SK-N-SH treated with all-trans-retinoic acid at 6 μM for 48 hours (cell line): ENCODE results near the gene AGBL5.

ENCODE experiments used
- ATAC-seq: fragments of 200-7000 bp; cut with Tn5 transposase; 3 replicates; pipeline ENCODE4 v1.9.1; 2020; ENCODE audit warnings: mild to moderate bottlenecking, moderate library complexity
- ARNTL ChIP-seq: fragments of 450-650 bp; formaldehyde crosslinking; IDR thresholded peaks from 2 replicates; pipeline ENCODE4 v1.5.0; 2020; ENCODE audit warnings: low read depth, mild to moderate bottlenecking, moderate library complexity, borderline replicate concordance
- BACH2 ChIP-seq: fragments of 250-450 bp; sonication (Bioruptor Pico); IDR thresholded peaks from 2 replicates; pipeline ENCODE4 v1.9.0; 2021; ENCODE audit warnings: mild to moderate bottlenecking, borderline replicate concordance
- CREB5 ChIP-seq: fragments of 250-450 bp; sonication (Bioruptor Pico); IDR thresholded peaks from 2 replicates; pipeline ENCODE4 v1.5.1; 2020; ENCODE audit warnings: low read depth, mild to moderate bottlenecking, moderate library complexity
- CSDC2 ChIP-seq: fragments of 250-450 bp; sonication (Bioruptor Pico); IDR thresholded peaks from 2 replicates; pipeline ENCODE4 v1.5.0; 2020; ENCODE audit warnings: mild to moderate bottlenecking, moderate library complexity
- CSRNP3 ChIP-seq: fragments of 250-450 bp; sonication (Bioruptor Pico); IDR thresholded peaks from 2 replicates; pipeline ENCODE4 v1.5.1; 2021; ENCODE audit warnings: mild to moderate bottlenecking, moderate library complexity
- GLIS3 ChIP-seq: fragments of 250-450 bp; sonication (Bioruptor Pico); IDR thresholded peaks from 2 replicates; pipeline ENCODE4 v1.5.0; 2020; ENCODE audit warnings: mild to moderate bottlenecking, moderate library complexity
- ISL1 ChIP-seq: fragments of 250-450 bp; sonication (Bioruptor Pico); IDR thresholded peaks from 2 replicates; pipeline ENCODE4 v2.1.2; 2022; ENCODE audit warnings: mild to moderate bottlenecking, moderate library complexity
- OSR1 ChIP-seq: fragments of 250-450 bp; sonication (Bioruptor Pico); IDR thresholded peaks from 2 replicates; pipeline ENCODE4 v1.8.0; 2022; ENCODE audit warnings: moderate library complexity, mild to moderate bottlenecking, inconsistent platforms
- PATZ1 ChIP-seq: fragments of 250-450 bp; sonication (Bioruptor Pico); IDR thresholded peaks from 2 replicates; pipeline ENCODE4 v1.8.0; 2020; ENCODE audit warnings: mild to moderate bottlenecking, moderate library complexity, borderline replicate concordance
- POU6F1 ChIP-seq: fragments of 250-450 bp; sonication (Bioruptor Pico); IDR thresholded peaks from 2 replicates; pipeline ENCODE4 v1.8.0; 2021; ENCODE audit warnings: low read depth, mild to moderate bottlenecking, moderate library complexity, borderline replicate concordance
- RARB ChIP-seq: fragments of 250-450 bp; sonication (Bioruptor Pico); IDR thresholded peaks from 2 replicates; pipeline ENCODE4 v1.8.0; 2021; ENCODE audit warnings: mild to moderate bottlenecking, moderate library complexity
- SNAI2 ChIP-seq: fragments of 250-450 bp; sonication (Bioruptor Pico); IDR thresholded peaks from 2 replicates; pipeline ENCODE4 v1.5.0; 2020; ENCODE audit warnings: mild to moderate bottlenecking, moderate library complexity
- TOX ChIP-seq: fragments of 250-450 bp; sonication (Bioruptor Pico); IDR thresholded peaks from 2 replicates; pipeline ENCODE4 v1.8.0; 2021; ENCODE audit warnings: mild to moderate bottlenecking, moderate library complexity, borderline replicate concordance
- TSHZ2 ChIP-seq: fragments of 250-450 bp; sonication (Bioruptor Pico); IDR thresholded peaks from 2 replicates; pipeline ENCODE4 v1.5.0; 2020; ENCODE audit warnings: mild to moderate bottlenecking, moderate library complexity
- ZC3H10 ChIP-seq: fragments of 250-450 bp; sonication (Bioruptor Pico); IDR thresholded peaks from 2 replicates; pipeline ENCODE4 v1.5.1; 2021; ENCODE audit warnings: mild to moderate bottlenecking, moderate library complexity
- ZFP3 ChIP-seq: fragments of 250-450 bp; sonication (Bioruptor Pico); IDR thresholded peaks from 2 replicates; pipeline ENCODE4 v1.5.0; 2020; ENCODE audit warnings: mild to moderate bottlenecking, moderate library complexity
- ZFP30 ChIP-seq: fragments of 450-650 bp; formaldehyde crosslinking; IDR thresholded peaks from 2 replicates; pipeline ENCODE4 v1.5.0; 2022; ENCODE audit warnings: mild to moderate bottlenecking, moderate library complexity
- ZNF565 ChIP-seq: fragments of 450-650 bp; formaldehyde crosslinking; conservative IDR thresholded peaks from 2 replicates; pipeline ENCODE4 v1.5.0; 2020; ENCODE audit warnings: low read depth, mild to moderate bottlenecking, moderate library complexity
- ZNF70 ChIP-seq: fragments of 450-650 bp; formaldehyde crosslinking; IDR thresholded peaks from 2 replicates; pipeline ENCODE4 v1.5.0; 2020; ENCODE audit warnings: mild to moderate bottlenecking, moderate library complexity
- ZNF8 ChIP-seq: fragments of 450-650 bp; formaldehyde crosslinking; IDR thresholded peaks from 2 replicates; pipeline ENCODE4 v1.5.0; 2020; ENCODE audit warnings: mild to moderate bottlenecking, moderate library complexity

AGBL5 gene

GRCh38 chr2:27024188-27024587, 27.3 kb upstream of the AGBL5 start:
- ATAC-seq = no peak
- TF ChIP-seq ZNF70 (no peak), OSR1 (CRISPR knock-in tag) (no peak), GLIS3 (CRISPR knock-in tag) (no peak), ZFP3 (no peak), BACH2 (no peak), CREB5 (no peak), ZC3H10 (CRISPR knock-in tag) (no peak), ZNF8 (CRISPR knock-in tag) (no peak), RARB (CRISPR knock-in tag) (no peak), ZNF565 (CRISPR knock-in tag) (no peak), CSDC2 (CRISPR knock-in tag) (no peak), ARNTL (CRISPR knock-in tag) (no peak)

- TF ChIP-seq TSHZ2 = no peak
- no peak for TF ChIP-seq GLIS3 (CRISPR knock-in tag)
- no peak for TF ChIP-seq BACH2
- TF ChIP-seq CSDC2 (CRISPR knock-in tag) = no peak
- TF ChIP-seq RARB (CRISPR knock-in tag) = no peak
- TF ChIP-seq ARNTL (CRISPR knock-in tag) = no peak
- TF ChIP-seq ZC3H10 (CRISPR knock-in tag) = no peak
- TF ChIP-seq ZNF70 = no peak
- no peak for TF ChIP-seq OSR1 (CRISPR knock-in tag)
- TF ChIP-seq ISL1 (CRISPR knock-in tag) = no peak
- no peak for TF ChIP-seq ZNF565 (CRISPR knock-in tag)
- TF ChIP-seq TOX (CRISPR knock-in tag) = no peak
- TF ChIP-seq ZFP3 = no peak
- TF ChIP-seq ZNF8 (CRISPR knock-in tag) = no peak
- no peak for TF ChIP-seq POU6F1 (CRISPR knock-in tag)
- no peak for TF ChIP-seq CSRNP3 (CRISPR knock-in tag)
- TF ChIP-seq, all 23 proteins: peak for 0
- no peak for ATAC-seq
Measured at GRCh38 chr2:27024812-27025211, 26.7 kb upstream of the AGBL5 start.

GRCh38 chr2:27025281-27025800, 26.1 kb upstream of the AGBL5 start:
- ATAC-seq = no peak
- TF ChIP-seq ZC3H10 (CRISPR knock-in tag) = no peak
- TF ChIP-seq GLIS3 (CRISPR knock-in tag) = no peak
- no peak for TF ChIP-seq SNAI2 (CRISPR knock-in tag)
- no peak for TF ChIP-seq ZNF70
- TF ChIP-seq PATZ1 (CRISPR knock-in tag) = no peak
- no peak for TF ChIP-seq ZNF8 (CRISPR knock-in tag)
- TF ChIP-seq CSRNP3 (CRISPR knock-in tag) = no peak
- TF ChIP-seq OSR1 (CRISPR knock-in tag) = no peak
- no peak for TF ChIP-seq ZFP30
